ENCODE results near the gene PAK1. TPM values are rescaled to one million over a fixed set of nuclear protein-coding genes. Genes with fewer than 3 reads are reported as not detected.

PAK1 gene
- polyA plus RNA-seq, 3 donors: 128 to 195 (median 134) TPM

- Histone ChIP-seq H3K9me3 (replicated peaks in 1 of 2; ENCODE audit: control insufficient read depth in 1 of 2, insufficient read depth in 1 of 2, low read length in 2 of 2) (no peaks in the 10 kb centered on the region), H3K9ac (ENCODE audit: insufficient read depth, low read length, poor library complexity, severe bottlenecking) (no peak overlapping the region), H4K20me1 (ENCODE audit: insufficient read depth, low read length) (no peaks in the 10 kb centered on the region), H3K4me2 (replicated peaks; ENCODE audit: extremely low read depth, low read length, poor library complexity, severe bottlenecking) (no peak overlapping the region), H3K4me3 (replicated peaks in 1 of 3; ENCODE audit: low read depth in 2 of 3, low read length in 3 of 3) (no peak overlapping the region), H3K4me1 (ENCODE audit: control insufficient read depth in 1 of 2, insufficient read depth in 2 of 2, low read length in 2 of 2) (peaks cover 37 to 42% of the 10 kb centered on the region in 2 donors), H3K79me2 (ENCODE audit: insufficient read depth, low read length) (peaks cover 9% of the 10 kb centered on the region), H3K27me3 (ENCODE audit: control insufficient read depth in 2 of 2, insufficient read depth in 2 of 2, low read length in 2 of 2) (no peaks in the 10 kb centered on the region), H2AFZ (ENCODE audit: insufficient read depth, low read depth, low read length, poor library complexity, severe bottlenecking) (no peak overlapping the region), H3K36me3 (replicated peaks in 1 of 2; ENCODE audit: control insufficient read depth in 1 of 2, insufficient read depth in 2 of 2, low read length in 2 of 2) (no peaks in the 10 kb centered on the region), H3K27ac (ENCODE audit: low read depth in 1 of 2, low read length in 2 of 2) (no peak overlapping the region)
- no peaks in the 10 kb centered on the region for H3K9me3 Mint-ChIP-seq
- H3K27me3 Mint-ChIP-seq (ENCODE audit: low read depth in 3 of 3): peaks cover 1 to 11% (median 5%) of the 10 kb centered on the region in 3 donors
- DNase-seq: no peak
- intact Hi-C loops (cut with micrococcal nuclease): no loop called here
- TF ChIP-seq CTCF (IDR thresholded peaks at IDR 0.05): no peak
- WGBS (ENCODE audit: insufficient coverage): no CpG with 5 or more reads among the region's 1 CpG
- peaks cover 42% of the 10 kb centered on the region for H3K4me1 Mint-ChIP-seq
- H3K27ac Mint-ChIP-seq: peak overlapping the region in 1 of 7 donors; percentile 27
- H3K36me3 Mint-ChIP-seq: peaks cover 0 to 2% of the 10 kb centered on the region in 2 donors
- H3K4me3 Mint-ChIP-seq: no peak overlapping the region
Measured at GRCh38 chr11:77468527-77468926, 5.4 kb downstream of the PAK1 start.

GRCh38 chr11:77467993-77468392, 5.9 kb downstream of the PAK1 start:
- intact Hi-C loops (cut with micrococcal nuclease): no loop called here
- no peak overlapping the region for H3K4me3 ChIP-seq (replicated peaks in 1 of 3; ENCODE audit: low read depth in 2 of 3, low read length in 3 of 3)
- H4K20me1 ChIP-seq (ENCODE audit: insufficient read depth, low read length): no peaks in the 10 kb centered on the region
- H3K27me3 ChIP-seq (ENCODE audit: control insufficient read depth in 2 of 2, insufficient read depth in 2 of 2, low read length in 2 of 2): no peaks in the 10 kb centered on the region
- WGBS (ENCODE audit: insufficient coverage): no CpG with 5 or more reads among the region's 2 CpGs
- Mint-ChIP-seq H3K27me3 (ENCODE audit: low read depth in 3 of 3) (peaks cover 1 to 9% (median 5%) of the 10 kb centered on the region in 3 donors), H3K4me1 (peaks cover 43% of the 10 kb centered on the region), H3K36me3 (peaks cover 0 to 2% of the 10 kb centered on the region in 2 donors), H3K27ac (peak overlapping the region in 1 of 7 donors; percentile 27), H3K9me3 (no peaks in the 10 kb centered on the region), H3K4me3 (no peak overlapping the region)
- H3K27ac ChIP-seq (ENCODE audit: low read depth in 1 of 2, low read length in 2 of 2): no peak overlapping the region
- H3K79me2 ChIP-seq (ENCODE audit: insufficient read depth, low read length): peaks cover 9% of the 10 kb centered on the region
- no peak overlapping the region for H3K4me2 ChIP-seq (replicated peaks; ENCODE audit: extremely low read depth, low read length, poor library complexity, severe bottlenecking)
- no peak for DNase-seq
- no peak for TF ChIP-seq CTCF (IDR thresholded peaks at IDR 0.05)
- peaks cover 38 to 42% of the 10 kb centered on the region in 2 donors for H3K4me1 ChIP-seq (ENCODE audit: control insufficient read depth in 1 of 2, insufficient read depth in 2 of 2, low read length in 2 of 2)
- H3K9ac ChIP-seq (ENCODE audit: insufficient read depth, low read length, poor library complexity, severe bottlenecking): no peak overlapping the region
- no peak overlapping the region for H2AFZ ChIP-seq (ENCODE audit: insufficient read depth, low read depth, low read length, poor library complexity, severe bottlenecking)
- no peaks in the 10 kb centered on the region for H3K36me3 ChIP-seq (replicated peaks in 1 of 2; ENCODE audit: control insufficient read depth in 1 of 2, insufficient read depth in 2 of 2, low read length in 2 of 2)
- no peaks in the 10 kb centered on the region for H3K9me3 ChIP-seq (replicated peaks in 1 of 2; ENCODE audit: control insufficient read depth in 1 of 2, insufficient read depth in 1 of 2, low read length in 2 of 2)
